Urinary bladder (tissue), 4 donors: ENCODE measurements around the gene KIAA0513. TPM values are rescaled to one million over a fixed set of nuclear protein-coding genes. Genes with fewer than 3 reads are reported as not detected.

Experiments
- DNase-seq: peaks from one replicate; pipeline ENCODE4 v3.0.0-alpha.2; 2015; ENCODE audit errors: extremely low spot score
- H3K27ac ChIP-seq: one replicate; pipeline ENCODE4 v1.5.1; 2013; ENCODE audit warnings: low read depth, mild to moderate bottlenecking, moderate library complexity
- H3K36me3 ChIP-seq: one replicate; pipeline ENCODE4 v1.6.1; 2013; ENCODE audit warnings: mild to moderate bottlenecking, moderate library complexity; ENCODE audit not compliant: insufficient read depth
- H3K4me1 ChIP-seq: one replicate; pipeline ENCODE4 v1.6.1; 2013; ENCODE audit warnings: mild to moderate bottlenecking, moderate library complexity; ENCODE audit not compliant: insufficient read depth
- H3K4me3 ChIP-seq: one replicate; pipeline ENCODE4 v1.5.1; 2013; ENCODE audit warnings: low read depth, low read length
- WGBS: extraction: QIAGEN DNeasy Blood & Tissue Kit; methylation state at CpG from one replicate; pipeline ENCODE4 v1.1.7; 2013; 5-methylcytosine and 5-hydroxymethylcytosine counted together
- polyA plus RNA-seq: library from polyadenylated mRNA; stranded (reverse); fragments of 200-250 nt; gene quantifications from one replicate; pipeline ENCODE4 v1.2.3, GENCODE V29; 2013
- total RNA-seq: library from RNA; depleted of rRNA; stranded (reverse); fragments of >200 nt; gene quantifications from one replicate; pipeline ENCODE4 v1.2.3, GENCODE V29; 2014
- donor health status: healthy with polysubstance abuse.
- donor health status: healthy.

Gene KIAA0513
- total and polyA plus RNA-seq, 2 donors = 9.8 to 19.9 TPM

DNA sequence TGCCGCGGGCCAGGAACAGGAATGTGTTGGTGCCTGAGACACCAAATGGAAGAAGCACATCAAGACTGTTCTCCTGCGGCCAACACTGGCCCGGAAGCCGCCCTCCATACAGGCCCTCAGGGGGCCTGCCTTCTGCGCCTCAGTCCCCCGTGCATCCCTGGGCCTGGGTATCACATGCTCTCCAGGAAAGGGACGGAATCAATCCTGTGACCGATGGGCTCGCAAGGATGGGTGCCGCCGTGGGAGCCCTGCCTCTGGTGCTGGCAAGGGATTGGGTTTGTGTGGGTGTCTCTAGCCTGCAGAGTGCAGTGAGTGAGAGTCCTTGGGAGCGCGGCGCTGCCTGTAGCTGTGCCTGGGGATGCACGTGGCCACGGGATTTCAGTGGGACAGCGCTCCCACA is 65.3 kb downstream of the KIAA0513 start:
- DNase-seq = no peak
- no peak overlapping the region for H3K4me3 ChIP-seq
- no peaks in the 10 kb centered on the region for H3K4me1 ChIP-seq
- H3K36me3 ChIP-seq = no peaks in the 10 kb centered on the region
- WGBS = 88% methylated on average over 18 of the region's 18 CpGs
- H3K27ac ChIP-seq = no peak overlapping the region

DNA sequence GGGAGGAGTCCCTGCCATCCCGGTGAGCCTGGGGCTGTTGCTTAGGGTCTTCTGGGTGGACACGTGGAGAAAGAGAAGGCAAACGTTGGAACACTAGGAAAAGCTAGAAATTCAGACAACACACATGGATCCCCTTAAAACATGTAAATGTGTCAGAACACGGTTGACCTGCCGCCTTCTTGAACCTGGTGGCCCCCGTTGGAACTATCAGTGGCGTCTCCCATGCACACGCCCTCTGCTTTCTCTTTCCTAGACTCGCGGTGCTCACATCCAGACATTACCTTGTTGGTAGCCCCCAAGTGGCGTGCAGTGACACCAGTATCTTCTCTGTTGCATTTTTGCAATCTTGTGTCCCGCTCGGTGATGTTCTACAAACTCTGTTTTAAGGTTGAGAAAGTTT is 66.1 kb downstream of the KIAA0513 start:
- no peak overlapping the region for H3K4me3 ChIP-seq
- WGBS = 71% methylated on average over 13 of the region's 13 CpGs
- no peak overlapping the region for H3K27ac ChIP-seq

DNA sequence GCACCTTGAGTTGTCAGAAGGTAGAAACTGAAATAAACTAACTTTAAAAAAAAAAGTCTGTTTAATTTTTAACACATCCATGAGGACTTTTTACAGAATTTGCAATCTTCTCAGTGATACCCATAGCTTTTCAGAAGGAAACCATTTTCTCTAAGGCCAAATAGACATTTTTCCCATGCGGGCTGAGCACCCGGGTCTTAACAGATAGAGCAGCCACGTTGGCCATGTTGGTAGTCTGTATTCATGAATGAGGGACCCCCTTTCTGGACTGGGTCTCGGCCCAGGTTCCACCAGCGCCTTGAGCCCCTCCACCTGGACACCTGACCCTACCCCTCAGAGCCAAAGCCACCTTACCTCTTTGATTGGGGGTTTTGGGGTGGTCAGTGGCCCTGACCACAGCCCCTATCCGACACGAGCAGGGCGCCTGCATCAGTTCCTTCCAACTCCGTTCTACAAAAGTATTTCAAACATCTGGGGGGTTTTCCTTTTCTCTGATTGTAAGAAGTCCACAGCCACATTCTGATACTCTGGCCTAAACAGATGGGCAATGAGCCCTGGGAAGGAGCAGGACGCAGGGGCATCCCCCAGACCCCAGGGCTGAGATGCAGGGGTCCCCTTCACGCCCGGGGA is 66.7 kb downstream of the KIAA0513 start:
- Histone ChIP-seq H3K27ac (no peak overlapping the region), H3K4me3 (no peak overlapping the region), H3K36me3 (no peaks in the 10 kb centered on the region), H3K4me1 (no peaks in the 10 kb centered on the region)
- WGBS = 75% methylated on average over 12 of the region's 12 CpGs
- DNase-seq = no peak

More for the DNA sequence above, 66.1 kb downstream of the KIAA0513 start:
- DNase-seq = no peak
- H3K36me3 ChIP-seq = no peaks in the 10 kb centered on the region
- H3K4me1 ChIP-seq = no peaks in the 10 kb centered on the region

DNA sequence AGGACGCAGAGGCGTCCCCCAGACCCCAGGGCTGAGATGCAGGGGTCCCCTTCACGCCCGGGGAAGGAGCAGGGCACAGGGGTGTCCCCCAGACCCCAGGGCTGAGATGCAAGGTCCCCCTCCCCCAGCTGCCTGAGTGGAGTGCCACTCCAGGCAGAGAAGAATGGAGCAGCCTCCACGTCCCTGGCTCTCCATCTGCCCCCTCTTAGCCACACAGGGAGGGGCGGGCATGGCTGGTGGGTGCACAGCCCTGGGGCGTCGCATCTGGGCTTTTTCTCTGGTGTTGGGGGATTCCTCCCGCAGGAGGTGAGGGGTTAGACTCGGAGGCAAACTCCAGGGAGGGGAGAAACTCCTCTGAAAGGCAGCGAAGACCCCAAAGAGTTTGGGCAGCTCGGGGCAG is 67.2 kb downstream of the KIAA0513 start:
- H3K27ac ChIP-seq = no peak overlapping the region
- H3K4me1 ChIP-seq = no peaks in the 10 kb centered on the region
- no peaks in the 10 kb centered on the region for H3K36me3 ChIP-seq
- WGBS = 86% methylated on average over 12 of the region's 12 CpGs
- no peak for DNase-seq
- no peak overlapping the region for H3K4me3 ChIP-seq

DNA sequence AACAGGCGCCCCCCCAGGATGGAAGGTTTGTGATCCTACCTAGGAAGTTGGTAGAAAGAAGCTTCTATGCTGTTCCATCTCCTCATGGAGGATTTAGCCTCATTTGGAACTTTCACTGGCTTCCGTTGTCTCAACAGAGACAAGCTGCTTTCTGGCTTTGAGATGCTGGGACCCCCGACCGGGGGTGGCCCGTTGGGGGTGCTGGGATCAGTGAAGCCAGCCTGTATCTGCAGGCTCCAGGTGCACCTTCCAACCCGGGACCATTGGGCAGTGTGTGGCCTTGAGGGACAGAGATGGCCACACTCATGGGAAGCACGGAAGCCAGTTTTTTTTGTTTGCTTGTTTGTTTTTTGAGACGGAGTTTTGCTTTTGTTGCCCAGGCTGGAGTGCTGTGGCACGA is 69.3 kb downstream of the KIAA0513 start:
- Histone ChIP-seq H3K4me3 (no peak overlapping the region), H3K27ac (no peak overlapping the region), H3K4me1 (no peaks in the 10 kb centered on the region), H3K36me3 (no peaks in the 10 kb centered on the region)
- DNase-seq = no peak
- WGBS = 82% methylated on average over 9 of the region's 9 CpGs

DNA sequence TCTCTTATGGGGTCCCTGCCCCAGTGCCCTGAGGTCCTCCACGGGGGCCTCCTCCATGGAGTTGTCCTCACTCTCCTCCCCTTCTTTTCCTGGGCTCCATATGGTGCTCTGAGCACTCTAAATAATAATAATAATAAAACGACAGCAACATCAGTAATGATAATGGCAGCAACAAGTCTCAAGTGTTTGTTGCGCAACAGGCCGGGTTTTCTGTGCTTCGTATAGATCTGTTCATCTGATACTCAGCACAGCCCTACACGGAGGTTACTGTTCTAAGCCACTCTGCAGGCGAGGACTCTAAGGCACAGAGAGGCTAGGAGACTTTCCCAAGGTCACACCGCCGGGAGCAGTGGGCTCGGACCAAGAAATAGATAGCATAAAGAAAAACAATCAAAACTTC is 71.0 kb downstream of the KIAA0513 start:
- Histone ChIP-seq H3K27ac (no peak overlapping the region), H3K4me1 (no peaks in the 10 kb centered on the region), H3K4me3 (no peak overlapping the region), H3K36me3 (no peaks in the 10 kb centered on the region)
- 83% methylated on average over 10 of the region's 10 CpGs for whole genome bisulfite sequencing
- DNase-seq = no peak

DNA sequence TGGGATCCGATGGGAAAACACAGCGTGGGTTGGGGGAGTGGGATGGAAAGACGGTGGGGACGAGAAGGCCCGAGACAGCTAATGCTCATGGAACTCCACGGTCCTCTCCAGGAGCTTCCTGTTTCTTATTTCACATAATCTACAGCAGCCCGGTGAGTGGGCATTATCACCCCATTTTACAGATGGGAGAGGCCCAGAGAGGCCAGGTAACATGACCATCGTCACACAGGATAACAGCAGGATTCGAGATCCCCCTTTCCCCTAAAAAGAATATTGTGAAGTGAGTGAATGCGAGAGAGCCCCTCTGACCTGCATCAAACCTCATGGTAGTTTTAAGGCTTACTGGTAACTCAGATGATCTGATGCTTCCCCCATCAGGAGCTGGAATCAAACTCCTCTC is 72.7 kb downstream of the KIAA0513 start:
- 93% methylated on average over 10 of the region's 10 CpGs for WGBS
- no peak for DNase-seq
- H3K36me3 ChIP-seq = no peaks in the 10 kb centered on the region
- no peak overlapping the region for H3K4me3 ChIP-seq
- no peaks in the 10 kb centered on the region for H3K4me1 ChIP-seq
- no peak overlapping the region for H3K27ac ChIP-seq

DNA sequence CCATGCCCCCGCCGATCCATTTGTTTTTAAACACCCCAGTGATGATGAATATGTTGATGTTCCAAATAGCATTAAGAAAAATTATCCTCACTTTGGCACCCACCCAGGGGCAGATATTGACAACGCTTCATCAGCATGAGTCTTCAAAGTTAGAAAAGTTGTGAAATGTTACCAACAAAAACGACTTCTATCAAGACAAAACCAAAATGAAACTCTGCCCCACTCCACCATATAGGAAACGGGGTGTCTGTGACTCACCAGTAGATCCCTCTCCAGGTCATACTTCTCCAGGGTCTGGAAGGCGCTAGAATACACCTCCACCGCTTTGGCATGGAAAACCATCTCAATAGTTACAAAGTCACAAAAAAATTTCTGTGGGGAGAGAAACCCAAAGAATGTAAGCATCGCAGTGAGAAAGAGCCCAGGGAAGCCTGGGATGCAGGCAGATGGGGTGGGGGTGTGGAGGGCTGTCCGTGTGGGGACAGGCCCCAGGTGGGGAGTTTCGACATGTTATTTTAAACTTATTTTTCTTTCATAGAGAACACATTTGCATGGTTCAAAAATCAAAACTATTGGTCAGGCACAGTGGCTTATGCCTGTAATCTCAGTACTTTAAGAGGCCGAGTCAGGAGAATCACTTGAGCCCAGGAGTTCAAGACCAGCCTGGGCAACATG is 74.5 kb downstream of the KIAA0513 start:
- H3K36me3 ChIP-seq = no peaks in the 10 kb centered on the region
- H3K27ac ChIP-seq = no peak overlapping the region
- no peaks in the 10 kb centered on the region for H3K4me1 ChIP-seq
- no peak for DNase-seq
- H3K4me3 ChIP-seq = no peak overlapping the region
- WGBS = 83% methylated on average over 11 of the region's 11 CpGs

DNA sequence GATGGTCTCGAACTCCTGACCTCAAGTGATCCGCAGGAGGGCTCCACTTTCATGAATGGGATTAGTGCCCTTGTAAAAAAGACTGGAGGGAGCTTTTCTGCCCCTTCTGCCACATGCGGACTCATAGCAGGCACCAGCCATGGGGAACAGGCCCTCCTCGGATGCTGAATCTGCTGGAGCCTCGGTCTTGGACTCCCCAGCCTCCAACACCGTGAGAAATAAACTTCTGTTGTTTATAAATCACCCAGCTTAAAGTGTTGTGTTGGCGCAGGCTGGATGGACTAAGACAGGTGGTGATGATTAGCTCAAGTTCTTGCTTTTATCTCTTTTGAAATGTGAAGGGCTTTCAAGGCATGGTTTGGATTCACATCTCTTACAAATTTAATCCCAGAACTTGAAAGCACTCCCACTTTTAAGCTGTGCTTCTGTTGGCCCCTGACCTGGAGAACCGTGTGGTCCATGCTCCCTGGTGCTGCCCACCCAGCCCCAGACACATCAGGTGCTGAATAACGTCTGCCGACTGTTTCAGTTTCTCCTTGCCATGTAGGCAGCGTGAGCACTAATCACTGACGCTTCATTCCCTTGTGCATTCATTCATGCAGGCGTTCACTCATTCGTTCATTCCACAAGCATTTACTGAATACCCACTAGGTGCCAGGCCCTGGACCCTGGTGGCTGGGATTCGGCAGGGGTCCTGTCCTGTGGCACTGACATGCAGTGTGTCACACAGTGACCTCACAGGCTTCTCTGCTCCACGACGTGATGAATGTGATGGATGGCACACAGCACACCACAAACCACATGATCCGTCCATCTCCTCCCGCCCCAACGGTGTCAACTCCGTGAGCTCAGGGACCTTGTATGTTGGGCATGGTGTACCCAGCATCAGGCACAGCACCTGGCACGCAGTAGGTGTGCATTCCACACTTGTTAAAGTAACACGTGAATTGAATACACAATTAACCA is 75.8 kb downstream of the KIAA0513 start:
- no peak for DNase-seq
- Histone ChIP-seq H3K27ac (no peak overlapping the region), H3K36me3 (no peaks in the 10 kb centered on the region), H3K4me1 (no peaks in the 10 kb centered on the region), H3K4me3 (no peak overlapping the region)
- WGBS = 85% methylated on average over 23 of the region's 23 CpGs

DNA sequence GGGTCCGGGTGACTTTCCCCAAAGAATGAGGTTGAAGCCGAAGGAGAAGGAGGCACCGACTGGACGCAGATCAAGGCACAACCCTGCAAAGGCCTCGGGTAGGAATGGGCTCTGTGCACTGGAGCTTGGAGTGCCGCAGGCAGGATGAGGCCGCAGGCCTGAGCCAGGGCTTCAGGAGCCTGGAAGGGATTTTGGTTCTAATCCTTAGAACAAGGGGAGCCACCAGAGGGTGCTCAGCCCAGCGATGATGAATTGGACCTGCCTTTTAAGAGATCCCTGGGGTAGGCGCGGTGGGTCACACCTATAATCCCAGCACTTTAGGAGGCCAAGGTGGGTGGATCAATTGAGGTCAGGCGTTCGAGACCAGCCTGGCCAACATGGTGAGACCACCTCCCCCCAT is 76.6 kb downstream of the KIAA0513 start:
- Histone ChIP-seq H3K4me3 (no peak overlapping the region), H3K27ac (no peak overlapping the region), H3K4me1 (no peaks in the 10 kb centered on the region), H3K36me3 (no peaks in the 10 kb centered on the region)
- DNase-seq = no peak
- WGBS = 88% methylated on average over 12 of the region's 12 CpGs

DNA sequence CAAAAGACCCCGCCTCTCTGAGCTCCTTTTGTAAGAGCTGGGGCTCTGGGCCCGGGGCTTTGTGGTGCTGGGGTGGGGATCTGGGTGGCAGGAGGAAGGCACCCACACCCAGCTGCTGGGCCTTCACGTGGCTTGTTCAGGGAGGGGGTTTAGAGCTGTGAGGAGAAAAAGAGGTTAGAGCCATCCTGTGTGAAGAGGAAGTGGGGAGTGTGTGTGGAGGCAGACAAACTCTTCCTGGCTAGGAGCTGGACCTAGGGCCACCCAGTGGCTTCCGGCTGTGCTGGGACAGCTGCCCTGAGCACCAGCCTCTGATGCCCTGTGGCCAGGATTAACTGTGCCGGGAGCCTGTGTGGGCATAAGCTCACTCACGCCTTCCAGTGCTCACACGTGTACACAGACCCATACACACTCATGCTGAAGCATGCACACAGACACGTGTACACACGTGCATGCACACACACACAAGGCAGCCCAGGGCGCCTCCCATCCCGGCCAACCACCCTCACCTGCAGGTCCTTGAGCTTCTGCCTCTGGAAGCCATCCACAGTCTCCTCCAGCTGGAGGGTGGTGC is 77.3 kb downstream of the KIAA0513 start:
- 79% methylated on average over 11 of the region's 11 CpGs for WGBS
- no peak for DNase-seq
- H3K4me3 ChIP-seq = no peak overlapping the region
- no peaks in the 10 kb centered on the region for H3K4me1 ChIP-seq
- H3K36me3 ChIP-seq = no peaks in the 10 kb centered on the region
- H3K27ac ChIP-seq = no peak overlapping the region

DNA sequence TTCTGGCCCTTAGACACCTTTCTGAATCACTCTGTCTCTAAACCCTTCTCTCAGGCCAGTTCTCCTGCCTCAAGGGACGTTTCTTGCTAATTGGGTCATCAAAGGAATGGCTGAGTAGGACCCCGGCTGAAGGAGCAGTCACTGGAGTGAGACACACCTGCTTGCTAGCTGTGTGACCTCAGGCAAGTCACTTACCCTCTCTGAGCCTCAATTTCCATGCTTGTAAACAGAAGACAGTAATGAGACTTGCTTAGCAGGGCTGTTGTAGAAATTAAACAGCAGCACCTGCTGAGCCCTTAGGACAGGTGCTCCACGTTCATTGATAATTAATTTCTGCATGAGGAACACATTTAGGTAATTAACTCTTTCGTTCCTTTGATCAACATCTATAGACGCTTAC is 77.9 kb downstream of the KIAA0513 start:
- H3K4me1 ChIP-seq = no peaks in the 10 kb centered on the region
- no peaks in the 10 kb centered on the region for H3K36me3 ChIP-seq
- no peak overlapping the region for H3K27ac ChIP-seq
- no peak overlapping the region for H3K4me3 ChIP-seq
- 83% methylated on average over 5 of the region's 5 CpGs for WGBS
- no peak for DNase-seq

DNA sequence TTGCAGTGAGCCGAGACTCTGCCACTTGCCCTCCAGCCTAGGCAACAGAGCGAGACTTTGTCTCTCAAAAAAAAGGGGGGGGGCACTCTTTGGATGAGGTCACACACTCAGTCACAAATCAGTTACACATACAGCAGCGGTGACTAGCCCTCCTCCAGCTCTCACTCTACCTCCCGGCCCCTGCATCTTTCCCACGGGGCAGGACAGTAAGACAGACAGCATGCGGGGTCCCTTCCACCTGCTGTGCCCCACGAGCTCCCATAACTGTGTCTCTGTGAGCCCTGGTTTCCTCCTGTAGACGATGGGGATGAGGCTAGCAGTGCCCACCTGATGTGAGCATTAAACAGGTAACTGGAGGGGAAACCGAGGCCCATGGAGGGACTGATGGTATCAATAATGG is 79.5 kb downstream of the KIAA0513 start:
- Histone ChIP-seq H3K27ac (no peak overlapping the region), H3K36me3 (no peaks in the 10 kb centered on the region), H3K4me1 (no peaks in the 10 kb centered on the region), H3K4me3 (no peak overlapping the region)
- no peak for DNase-seq
- WGBS = 89% methylated on average over 9 of the region's 9 CpGs
